ENCODE data around the gene NEUROD6.

DNA sequence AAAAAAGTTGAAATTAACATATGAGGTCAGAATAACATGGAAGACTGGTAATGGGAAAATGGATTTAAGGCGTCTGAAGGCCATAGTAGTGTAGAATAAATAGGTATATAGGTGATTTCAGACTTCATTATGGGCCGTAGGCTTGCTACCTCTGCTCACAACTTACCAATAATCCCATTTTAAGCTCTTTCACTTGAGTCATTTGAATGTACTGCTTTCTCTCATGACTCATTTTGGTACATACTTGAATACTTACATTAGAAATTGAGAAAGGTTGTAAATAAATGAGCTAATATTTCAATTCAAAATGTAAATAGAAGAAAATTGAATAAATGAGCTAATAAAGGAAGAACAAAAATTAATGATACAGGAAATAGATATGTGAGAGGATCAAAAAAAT, 42.2 kb upstream of the NEUROD6 start:
- TF ChIP-seq, protein P1, sequence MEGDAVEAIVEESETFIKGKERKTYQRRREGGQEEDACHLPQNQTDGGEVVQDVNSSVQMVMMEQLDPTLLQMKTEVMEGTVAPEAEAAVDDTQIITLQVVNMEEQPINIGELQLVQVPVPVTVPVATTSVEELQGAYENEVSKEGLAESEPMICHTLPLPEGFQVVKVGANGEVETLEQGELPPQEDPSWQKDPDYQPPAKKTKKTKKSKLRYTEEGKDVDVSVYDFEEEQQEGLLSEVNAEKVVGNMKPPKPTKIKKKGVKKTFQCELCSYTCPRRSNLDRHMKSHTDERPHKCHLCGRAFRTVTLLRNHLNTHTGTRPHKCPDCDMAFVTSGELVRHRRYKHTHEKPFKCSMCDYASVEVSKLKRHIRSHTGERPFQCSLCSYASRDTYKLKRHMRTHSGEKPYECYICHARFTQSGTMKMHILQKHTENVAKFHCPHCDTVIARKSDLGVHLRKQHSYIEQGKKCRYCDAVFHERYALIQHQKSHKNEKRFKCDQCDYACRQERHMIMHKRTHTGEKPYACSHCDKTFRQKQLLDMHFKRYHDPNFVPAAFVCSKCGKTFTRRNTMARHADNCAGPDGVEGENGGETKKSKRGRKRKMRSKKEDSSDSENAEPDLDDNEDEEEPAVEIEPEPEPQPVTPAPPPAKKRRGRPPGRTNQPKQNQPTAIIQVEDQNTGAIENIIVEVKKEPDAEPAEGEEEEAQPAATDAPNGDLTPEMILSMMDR (IDR thresholded peaks at IDR 0.05): no peak
- TF ChIP-seq EP300 (IDR thresholded peaks at IDR 0.05; ENCODE audit: low read depth): no peak

Data from transverse colon (tissue), 3 donors.